Measurements from ENCODE around the gene NQO2.
"Not testable (repeated sequence)": the region's sequence is repeated elsewhere in the genome, so short reads cannot be mapped to it uniquely, and the experiment has no call there.

Gene NQO2

DNA sequence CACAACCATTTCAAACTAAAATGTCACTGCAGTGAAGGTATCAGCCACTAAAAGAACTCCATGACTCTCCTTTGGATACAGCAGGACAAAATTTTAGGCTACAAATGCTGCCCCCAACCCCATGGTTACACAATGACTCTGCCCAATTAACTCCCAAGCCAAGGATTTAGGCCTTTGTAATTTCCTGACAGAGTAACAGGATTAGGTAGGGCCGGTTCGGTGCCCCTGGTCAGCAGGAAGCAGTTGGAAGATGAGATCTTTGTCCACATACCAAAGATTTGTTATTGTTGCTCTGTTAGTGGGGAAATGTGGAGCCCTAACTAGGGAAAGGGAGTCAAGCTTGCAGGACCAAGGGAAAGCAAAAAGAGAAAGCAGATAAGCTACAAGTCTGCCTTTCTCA, 41.9 kb downstream of the NQO2 start:
- no peaks in the 10 kb centered on the region for H3K27me3 ChIP-seq (ENCODE audit: insufficient read depth, low read length)
- no peaks in the 10 kb centered on the region for H3K9me3 ChIP-seq (ENCODE audit: insufficient read depth, low read depth, low read length)
- peaks cover 16% of the 10 kb centered on the region; the same call in 1 of the 2 replicates for H3K4me1 ChIP-seq (ENCODE audit: insufficient read depth, low read length)
- no peak overlapping the region for H3K9ac ChIP-seq (ENCODE audit: low read depth, low read length)
- H3K4me3 ChIP-seq (ENCODE audit: low read length) = no peak overlapping the region
- peak overlapping the region; percentile 26; the same call in 1 of the 2 replicates for H3K27ac ChIP-seq (ENCODE audit: low read depth, low read length)
- WGBS = 38% methylated on average over 2 of the region's 2 CpGs
- H3K36me3 ChIP-seq (ENCODE audit: insufficient read depth, low read length) = no peaks in the 10 kb centered on the region

DNA sequence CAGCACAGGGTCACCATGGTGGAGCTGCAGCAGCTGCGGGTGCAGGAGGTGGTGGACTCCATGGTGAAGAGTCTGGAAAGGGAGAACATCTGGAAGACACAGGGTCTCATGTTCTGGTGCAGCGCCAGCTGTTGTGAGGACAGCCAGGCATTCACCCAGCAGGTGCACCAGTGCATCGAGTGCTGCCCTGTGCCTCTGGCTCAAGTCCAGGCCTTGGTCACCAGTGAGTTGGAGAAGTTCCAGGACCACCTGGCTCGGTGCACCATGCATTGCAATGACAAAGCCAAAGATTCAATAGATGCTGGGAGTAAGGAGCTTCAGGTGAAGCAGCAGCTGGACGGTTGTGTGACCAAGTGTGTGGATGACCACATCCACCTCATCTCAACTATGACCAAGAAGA, 45.7 kb downstream of the NQO2 start:
- H3K27me3 ChIP-seq (ENCODE audit: insufficient read depth, low read length) = no peaks in the 10 kb centered on the region
- 91% methylated on average over 5 of the region's 5 CpGs for WGBS
- H3K36me3 ChIP-seq (ENCODE audit: insufficient read depth, low read length) = no peaks in the 10 kb centered on the region
- no peak overlapping the region for H3K4me3 ChIP-seq (ENCODE audit: low read length)
- H3K27ac ChIP-seq (ENCODE audit: low read depth, low read length) = no peak overlapping the region
- no peaks in the 10 kb centered on the region for H3K9me3 ChIP-seq (ENCODE audit: insufficient read depth, low read depth, low read length)
- no peak overlapping the region for H3K9ac ChIP-seq (ENCODE audit: low read depth, low read length)
- peaks cover 10% of the 10 kb centered on the region; the same call in 1 of the 2 replicates for H3K4me1 ChIP-seq (ENCODE audit: insufficient read depth, low read length)

- Histone ChIP-seq H3K9me3 (ENCODE audit: insufficient read depth, low read depth, low read length) (no peaks in the 10 kb centered on the region), H3K36me3 (ENCODE audit: insufficient read depth, low read length) (no peaks in the 10 kb centered on the region), H3K4me1 (ENCODE audit: insufficient read depth, low read length) (peaks cover 10% of the 10 kb centered on the region; the same call in 1 of the 2 replicates), H3K4me3 (ENCODE audit: low read length) (no peak overlapping the region), H3K9ac (ENCODE audit: low read depth, low read length) (no peak overlapping the region), H3K27ac (ENCODE audit: low read depth, low read length) (no peak overlapping the region), H3K27me3 (ENCODE audit: insufficient read depth, low read length) (no peaks in the 10 kb centered on the region)
- 92% methylated on average over 1 of the region's 1 CpG for WGBS
Observed at GRCh38 chr6:3045777-3046176, 46.1 kb downstream of the NQO2 start.

DNA sequence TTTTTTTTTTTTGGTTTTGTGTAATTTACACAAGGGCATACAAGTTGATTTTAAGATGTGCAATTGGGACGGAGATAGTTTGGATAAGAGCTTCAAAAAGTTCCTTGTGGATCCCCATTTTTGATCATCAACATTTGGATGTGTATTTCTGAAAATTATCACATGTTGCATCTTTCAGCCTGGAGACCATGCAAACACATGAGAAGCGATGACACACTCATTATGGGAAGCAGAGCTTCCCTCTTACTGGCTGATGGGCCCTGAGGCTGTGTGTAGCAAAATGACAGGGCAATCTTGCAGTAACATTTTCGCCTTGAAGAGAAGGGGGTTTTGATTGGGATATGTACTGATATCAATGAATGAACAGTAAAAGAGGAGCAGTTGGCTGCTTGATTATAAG, 46.6 kb downstream of the NQO2 start:
- no peak overlapping the region for H3K27ac ChIP-seq (ENCODE audit: low read depth, low read length)
- no peak overlapping the region for H3K4me3 ChIP-seq (ENCODE audit: low read length)
- H3K36me3 ChIP-seq (ENCODE audit: insufficient read depth, low read length) = no peaks in the 10 kb centered on the region
- H3K9ac ChIP-seq (ENCODE audit: low read depth, low read length) = no peak overlapping the region
- no peaks in the 10 kb centered on the region for H3K27me3 ChIP-seq (ENCODE audit: insufficient read depth, low read length)
- peaks cover 7% of the 10 kb centered on the region; the same call in 1 of the 2 replicates for H3K4me1 ChIP-seq (ENCODE audit: insufficient read depth, low read length)
- 88% methylated on average over 3 of the region's 3 CpGs for WGBS
- no peaks in the 10 kb centered on the region for H3K9me3 ChIP-seq (ENCODE audit: insufficient read depth, low read depth, low read length)

GRCh38 chr6:3048009-3048408, 48.3 kb downstream of the NQO2 start:
- not testable (repeated sequence) for H3K27me3 ChIP-seq (ENCODE audit: insufficient read depth, low read length); H3K27ac ChIP-seq (ENCODE audit: low read depth, low read length); H3K9me3 ChIP-seq (ENCODE audit: insufficient read depth, low read depth, low read length); H3K4me1 ChIP-seq (ENCODE audit: insufficient read depth, low read length); H3K4me3 ChIP-seq (ENCODE audit: low read length); H3K36me3 ChIP-seq (ENCODE audit: insufficient read depth, low read length); H3K9ac ChIP-seq (ENCODE audit: low read depth, low read length)
- 96% methylated on average over 4 of the region's 4 CpGs for WGBS

DNA sequence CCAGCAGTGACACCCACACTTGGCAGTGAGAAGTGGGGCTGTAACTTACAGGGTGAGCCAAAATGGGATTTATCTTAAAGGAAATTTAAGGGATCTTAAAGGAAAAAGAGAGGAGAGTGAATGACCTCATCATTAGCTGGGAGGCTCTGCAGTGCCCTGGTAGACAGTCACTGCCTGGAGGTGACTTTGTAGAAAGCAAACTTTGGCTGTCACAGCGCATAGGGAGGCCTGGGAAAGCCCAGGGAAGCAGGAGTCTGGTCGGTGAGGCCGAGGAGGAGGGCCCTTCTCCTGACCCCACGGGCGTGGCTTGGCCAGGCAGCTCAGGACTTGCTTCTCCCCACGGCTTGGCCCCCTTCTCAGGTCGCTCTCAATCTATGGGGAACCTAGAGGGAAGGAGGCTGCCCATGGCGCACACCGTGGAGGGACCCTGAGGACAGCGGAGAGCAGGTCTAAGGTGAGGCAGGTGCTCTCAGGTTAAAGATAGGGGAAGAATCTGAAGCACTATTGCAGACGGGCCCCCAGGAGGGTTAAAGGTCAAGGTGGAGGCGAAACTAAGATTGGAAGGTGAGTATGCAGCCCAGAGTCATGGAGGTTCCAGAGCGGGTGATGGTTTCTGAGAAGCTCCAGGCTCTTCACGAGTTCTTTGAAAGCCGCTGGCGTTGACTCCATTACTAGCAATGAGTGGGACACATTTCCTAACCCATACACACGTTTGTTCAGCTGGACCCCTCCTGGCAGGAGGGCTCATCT, 53.0 kb downstream of the NQO2 start:
- Histone ChIP-seq H3K4me3 (ENCODE audit: low read length) (peak overlapping the region; percentile 70), H3K9ac (ENCODE audit: low read depth, low read length) (no peak overlapping the region), H3K27me3 (ENCODE audit: insufficient read depth, low read length) (peaks cover 12% of the 10 kb centered on the region; the same call in 1 of the 2 replicates), H3K27ac (ENCODE audit: low read depth, low read length) (no peak overlapping the region), H3K9me3 (ENCODE audit: insufficient read depth, low read depth, low read length) (no peaks in the 10 kb centered on the region), H3K36me3 (ENCODE audit: insufficient read depth, low read length) (no peaks in the 10 kb centered on the region), H3K4me1 (ENCODE audit: insufficient read depth, low read length) (peaks cover 11% of the 10 kb centered on the region)
- WGBS = 82% methylated on average over 17 of the region's 17 CpGs

DNA sequence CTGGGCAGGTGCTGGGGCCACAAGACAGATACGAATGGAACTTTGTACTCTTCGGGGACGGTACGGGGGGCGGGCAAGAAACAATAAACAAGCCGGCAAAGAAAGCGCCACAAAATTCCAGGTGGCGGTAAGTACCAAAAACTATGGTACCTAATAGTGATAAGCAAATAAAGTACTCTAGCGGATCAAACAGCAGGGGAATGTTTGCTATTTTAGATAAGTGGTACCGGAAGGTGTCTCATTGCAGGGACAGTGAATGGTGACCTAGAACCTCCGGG, 53.5 kb downstream of the NQO2 start:
- H3K27me3 ChIP-seq (ENCODE audit: insufficient read depth, low read length) = peaks cover 12% of the 10 kb centered on the region; the same call in 1 of the 2 replicates
- peak overlapping the region; percentile 70 for H3K4me3 ChIP-seq (ENCODE audit: low read length)
- WGBS = 61% methylated on average over 11 of the region's 11 CpGs
- no peaks in the 10 kb centered on the region for H3K36me3 ChIP-seq (ENCODE audit: insufficient read depth, low read length)
- H3K4me1 ChIP-seq (ENCODE audit: insufficient read depth, low read length) = peaks cover 11% of the 10 kb centered on the region
- H3K9ac ChIP-seq (ENCODE audit: low read depth, low read length) = peak overlapping the region; percentile 68
- no peaks in the 10 kb centered on the region for H3K9me3 ChIP-seq (ENCODE audit: insufficient read depth, low read depth, low read length)
- peak overlapping the region; percentile 63; the same call in 1 of the 2 replicates for H3K27ac ChIP-seq (ENCODE audit: low read depth, low read length)

- Histone ChIP-seq H3K4me1 (ENCODE audit: insufficient read depth, low read length) (peaks cover 11% of the 10 kb centered on the region), H3K27ac (ENCODE audit: low read depth, low read length) (peak overlapping the region; percentile 81; the same call in 1 of the 2 replicates), H3K27me3 (ENCODE audit: insufficient read depth, low read length) (peaks cover 12% of the 10 kb centered on the region; the same call in 1 of the 2 replicates), H3K4me3 (ENCODE audit: low read length) (peak overlapping the region; percentile 70), H3K9ac (ENCODE audit: low read depth, low read length) (peak overlapping the region; percentile 55)
- H3K9me3 ChIP-seq (ENCODE audit: insufficient read depth, low read depth, low read length); H3K36me3 ChIP-seq (ENCODE audit: insufficient read depth, low read length): not testable (repeated sequence)
- 3% methylated on average over 25 of the region's 27 CpGs for WGBS
Observed at GRCh38 chr6:3054229-3055157, 54.8 kb downstream of the NQO2 start.

DNA sequence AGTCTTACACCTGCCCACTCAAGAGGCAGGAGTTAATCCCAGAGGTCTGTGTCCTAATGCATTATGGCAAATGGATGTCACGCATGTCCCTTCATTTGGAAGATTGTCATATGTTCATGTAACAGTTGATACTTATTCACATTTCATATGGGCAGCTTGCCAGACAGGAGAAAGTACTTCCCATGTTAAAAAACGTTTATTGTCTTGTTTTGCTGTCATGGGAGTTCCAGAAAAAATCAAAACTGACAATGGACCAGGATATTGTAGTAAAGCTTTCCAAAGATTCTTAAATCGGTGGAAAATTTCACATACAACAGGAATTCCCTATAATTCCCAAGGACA, 55.4 kb downstream of the NQO2 start:
- not testable (repeated sequence) for H3K36me3 ChIP-seq (ENCODE audit: insufficient read depth, low read length); H3K4me3 ChIP-seq (ENCODE audit: low read length); H3K9me3 ChIP-seq (ENCODE audit: insufficient read depth, low read depth, low read length); H3K27ac ChIP-seq (ENCODE audit: low read depth, low read length); H3K9ac ChIP-seq (ENCODE audit: low read depth, low read length)
- 75% methylated on average over 1 of the region's 3 CpGs for WGBS
- Histone ChIP-seq H3K4me1 (ENCODE audit: insufficient read depth, low read length) (peaks cover 11% of the 10 kb centered on the region), H3K27me3 (ENCODE audit: insufficient read depth, low read length) (peaks cover 12% of the 10 kb centered on the region; the same call in 1 of the 2 replicates)

GRCh38 chr6:3057063-3057770, 57.5 kb downstream of the NQO2 start:
- no peaks in the 10 kb centered on the region for H3K9me3 ChIP-seq (ENCODE audit: insufficient read depth, low read depth, low read length)
- H3K27ac ChIP-seq (ENCODE audit: low read depth, low read length) = no peak overlapping the region
- 95% methylated on average over 11 of the region's 11 CpGs for WGBS
- H3K27me3 ChIP-seq (ENCODE audit: insufficient read depth, low read length) = peaks cover 11% of the 10 kb centered on the region; the same call in 1 of the 2 replicates
- H3K4me1 ChIP-seq (ENCODE audit: insufficient read depth, low read length) = peaks cover 11% of the 10 kb centered on the region
- no peak overlapping the region for H3K4me3 ChIP-seq (ENCODE audit: low read length)
- no peak overlapping the region for H3K9ac ChIP-seq (ENCODE audit: low read depth, low read length)
- no peaks in the 10 kb centered on the region for H3K36me3 ChIP-seq (ENCODE audit: insufficient read depth, low read length)

GRCh38 chr6:3058957-3059356, 59.3 kb downstream of the NQO2 start:
- Histone ChIP-seq H3K9me3 (ENCODE audit: insufficient read depth, low read depth, low read length) (no peaks in the 10 kb centered on the region), H3K4me1 (ENCODE audit: insufficient read depth, low read length) (peaks cover 11% of the 10 kb centered on the region), H3K27ac (ENCODE audit: low read depth, low read length) (no peak overlapping the region), H3K27me3 (ENCODE audit: insufficient read depth, low read length) (no peaks in the 10 kb centered on the region), H3K4me3 (ENCODE audit: low read length) (no peak overlapping the region), H3K36me3 (ENCODE audit: insufficient read depth, low read length) (no peaks in the 10 kb centered on the region), H3K9ac (ENCODE audit: low read depth, low read length) (no peak overlapping the region)
- 83% methylated on average over 2 of the region's 2 CpGs for WGBS
